Measurements from ENCODE around the gene RYR2. TPM values are rescaled to one million over a fixed set of nuclear protein-coding genes. Genes with fewer than 3 reads are reported as not detected.

The RYR2 gene
- total and polyA plus RNA-seq, 2 experiments from 2014 or later = not detected

GRCh38 chr1:237712082-237712481 is 670.1 kb downstream of the RYR2 start:
- no peak overlapping the region for H3K9ac ChIP-seq
- H3K9me3 ChIP-seq (ENCODE audit: low read depth) = no peaks in the 10 kb centered on the region
- no peak for DNase-seq
- WGBS, 2 experiments (ENCODE audit: low coverage in 1 of 2, low lambda C conversion rate in 2 of 2, missing lambda C conversion rate in 2 of 2) = 14 to 15% methylated on average over 6 of the region's 6 CpGs
- H3F3A ChIP-seq (ENCODE audit: insufficient read depth) = no peaks in the 10 kb centered on the region
- H4K20me1 ChIP-seq (ENCODE audit: insufficient read depth) = no peaks in the 10 kb centered on the region
- H3K4me1 ChIP-seq (ENCODE audit: insufficient read depth) = no peaks in the 10 kb centered on the region
- TF ChIP-seq EZH2phosphoT487 (IDR thresholded peaks at IDR 0.05; ENCODE audit: insufficient read depth, low read depth) (no peak), EZH2 (IDR thresholded peaks at IDR 0.05; ENCODE audit: insufficient read depth, poor library complexity, severe bottlenecking) (no peak)
- H3K79me2 ChIP-seq (ENCODE audit: insufficient read depth) = no peaks in the 10 kb centered on the region
- H3K9me2 ChIP-seq (ENCODE audit: insufficient read depth) = no peaks in the 10 kb centered on the region
- H3K27me3 ChIP-seq (replicated peaks; ENCODE audit: insufficient read depth) = no peaks in the 10 kb centered on the region
- no peak overlapping the region for H3K27ac ChIP-seq
- no peak overlapping the region for H3K4me3 ChIP-seq
- in situ Hi-C loops (cut with MboI) = no loop called here
- H3K4me2 ChIP-seq (ENCODE audit: unreplicated experiment) = no peak overlapping the region
- H3K36me3 ChIP-seq (ENCODE audit: low read depth) = no peaks in the 10 kb centered on the region
- no peak overlapping the region for H2AFZ ChIP-seq

GRCh38 chr1:237712586-237713157 is 670.7 kb downstream of the RYR2 start:
- Histone ChIP-seq H3K4me2 (ENCODE audit: unreplicated experiment) (no peak overlapping the region), H3F3A (ENCODE audit: insufficient read depth) (no peaks in the 10 kb centered on the region), H3K27ac (no peak overlapping the region), H4K20me1 (ENCODE audit: insufficient read depth) (no peaks in the 10 kb centered on the region), H3K9ac (no peak overlapping the region), H3K4me1 (ENCODE audit: insufficient read depth) (no peaks in the 10 kb centered on the region), H3K4me3 (no peak overlapping the region), H3K36me3 (ENCODE audit: low read depth) (no peaks in the 10 kb centered on the region), H3K27me3 (replicated peaks; ENCODE audit: insufficient read depth) (no peaks in the 10 kb centered on the region), H3K9me3 (ENCODE audit: low read depth) (no peaks in the 10 kb centered on the region), H2AFZ (no peak overlapping the region), H3K79me2 (ENCODE audit: insufficient read depth) (no peaks in the 10 kb centered on the region), H3K9me2 (ENCODE audit: insufficient read depth) (no peaks in the 10 kb centered on the region)
- WGBS, 2 experiments (ENCODE audit: low coverage in 1 of 2, low lambda C conversion rate in 2 of 2, missing lambda C conversion rate in 2 of 2) = 4 to 10% methylated on average over 5 of the region's 5 CpGs
- TF ChIP-seq EZH2phosphoT487 (IDR thresholded peaks at IDR 0.05; ENCODE audit: insufficient read depth, low read depth) = no peak
- no peak for TF ChIP-seq EZH2 (IDR thresholded peaks at IDR 0.05; ENCODE audit: insufficient read depth, poor library complexity, severe bottlenecking)
- in situ Hi-C loops (cut with MboI) = no loop called here
- DNase-seq = no peak

GRCh38 chr1:237713916-237714315 is 671.9 kb downstream of the RYR2 start:
- Histone ChIP-seq H3K36me3 (ENCODE audit: low read depth) (no peaks in the 10 kb centered on the region), H3K9ac (no peak overlapping the region), H3K27ac (no peak overlapping the region), H2AFZ (no peak overlapping the region), H3K27me3 (replicated peaks; ENCODE audit: insufficient read depth) (no peaks in the 10 kb centered on the region), H4K20me1 (ENCODE audit: insufficient read depth) (no peaks in the 10 kb centered on the region), H3F3A (ENCODE audit: insufficient read depth) (no peaks in the 10 kb centered on the region), H3K4me1 (ENCODE audit: insufficient read depth) (no peaks in the 10 kb centered on the region), H3K79me2 (ENCODE audit: insufficient read depth) (no peaks in the 10 kb centered on the region), H3K9me2 (ENCODE audit: insufficient read depth) (no peaks in the 10 kb centered on the region), H3K9me3 (ENCODE audit: low read depth) (no peaks in the 10 kb centered on the region), H3K4me3 (no peak overlapping the region), H3K4me2 (ENCODE audit: unreplicated experiment) (no peak overlapping the region)
- no peak for TF ChIP-seq EZH2 (IDR thresholded peaks at IDR 0.05; ENCODE audit: insufficient read depth, poor library complexity, severe bottlenecking)
- no peak for TF ChIP-seq EZH2phosphoT487 (IDR thresholded peaks at IDR 0.05; ENCODE audit: insufficient read depth, low read depth)
- in situ Hi-C loops (cut with MboI) = no loop called here
- no peak for DNase-seq
- WGBS, 2 experiments (ENCODE audit: low coverage in 1 of 2, low lambda C conversion rate in 2 of 2, missing lambda C conversion rate in 2 of 2) = 19 to 23% methylated on average over 1 of the region's 1 CpG

- no peak overlapping the region for H3K27ac ChIP-seq
Observed at GRCh38 chr1:237717106-237717505, 675.1 kb downstream of the RYR2 start.

More at GRCh38 chr1:237717106-237717505, 675.1 kb downstream of the RYR2 start:
- Histone ChIP-seq H3K4me2 (ENCODE audit: unreplicated experiment) (no peak overlapping the region), H3K27me3 (replicated peaks; ENCODE audit: insufficient read depth) (no peaks in the 10 kb centered on the region), H3K4me3 (no peak overlapping the region), H3K4me1 (ENCODE audit: insufficient read depth) (no peaks in the 10 kb centered on the region), H3K36me3 (ENCODE audit: low read depth) (no peaks in the 10 kb centered on the region), H3K79me2 (ENCODE audit: insufficient read depth) (no peaks in the 10 kb centered on the region), H2AFZ (no peak overlapping the region), H3K9me3 (ENCODE audit: low read depth) (no peaks in the 10 kb centered on the region), H3K9me2 (ENCODE audit: insufficient read depth) (no peaks in the 10 kb centered on the region), H3F3A (ENCODE audit: insufficient read depth) (no peaks in the 10 kb centered on the region), H4K20me1 (ENCODE audit: insufficient read depth) (no peaks in the 10 kb centered on the region), H3K9ac (no peak overlapping the region)
- WGBS, 2 experiments (ENCODE audit: low coverage in 1 of 2, low lambda C conversion rate in 2 of 2, missing lambda C conversion rate in 2 of 2) = 15% methylated on average over 5 of the region's 5 CpGs
- no peak for DNase-seq
- no peak for TF ChIP-seq EZH2 (IDR thresholded peaks at IDR 0.05; ENCODE audit: insufficient read depth, poor library complexity, severe bottlenecking)
- TF ChIP-seq EZH2phosphoT487 (IDR thresholded peaks at IDR 0.05; ENCODE audit: insufficient read depth, low read depth) = no peak
- in situ Hi-C loops (cut with MboI) = no loop called here
